Psoas muscle (tissue), 8 donors: ENCODE data around the gene RBFOX1. TPM values are rescaled to one million over a fixed set of nuclear protein-coding genes. Genes with fewer than 3 reads are reported as not detected.

Experiments
- ATAC-seq, 4 donors: fragments of 200-7000 bp; cut with Tn5 transposase; one replicate each; pipeline ENCODE4 v1.9.1; 2020; ENCODE audit warnings: moderate library complexity in 3 of 4, mild to moderate bottlenecking in 2 of 4
- DNase-seq, 2 donors: peaks; one replicate each; pipeline ENCODE4 v3.0.0-alpha.2; 2020
- H3K27ac ChIP-seq: fragments of 200-600 bp; one replicate; pipeline ENCODE4 v1.8.0; 2022
- H3K27me3 ChIP-seq, 3 donors: fragments of 200-600 bp in 1 of 3; one replicate each; pipeline versions ENCODE4 v1.6.1 to v1.8.0; 2013 to 2022; ENCODE audit warnings: low read length in 2 of 3, mild to moderate bottlenecking in 2 of 3, moderate library complexity in 1 of 3; ENCODE audit not compliant: insufficient read depth in 3 of 3
- H3K36me3 ChIP-seq, 2 donors: fragments of 200-600 bp in 1 of 2; one replicate each; pipeline versions ENCODE4 v1.6.1 to v1.8.0; 2013 to 2022; ENCODE audit warnings: low read depth in 1 of 2, mild to moderate bottlenecking in 1 of 2, moderate library complexity in 1 of 2; ENCODE audit not compliant: insufficient read depth in 1 of 2
- H3K4me1 ChIP-seq: fragments of 200-600 bp; one replicate; pipeline ENCODE4 v1.8.0; 2022
- H3K4me3 ChIP-seq: fragments of 200-600 bp; one replicate; pipeline ENCODE4 v1.8.0; 2022; ENCODE audit warnings: mild to moderate bottlenecking
- H3K9me3 ChIP-seq: fragments of 200-600 bp; one replicate; pipeline ENCODE4 v1.8.0; 2022
- CTCF ChIP-seq: fragments of 200-600 bp; IDR thresholded peaks from one replicate; pipeline ENCODE4 v1.8.0; 2022; ENCODE audit warnings: antibody characterized with exemption
- WGBS, 3 donors: extraction: QIAGEN DNeasy Blood & Tissue Kit; methylation state at CpG; one replicate each; pipeline versions ENCODE4 v1.1.6 to v1.1.7; 2013; 5-methylcytosine and 5-hydroxymethylcytosine counted together
- intact Hi-C, 2 donors: fragments of 100-400 bp; cut with DNase I; formaldehyde crosslinking; loops; one replicate each; pipeline versions ENCODE4 v1.11.0 to v1.14.2; 2022
- polyA plus RNA-seq, 3 donors: library from polyadenylated mRNA; stranded (reverse); fragments of 200-250 nt; gene quantifications; one replicate each; pipeline ENCODE4 v1.2.3, GENCODE V29; 2013
- total RNA-seq, 4 donors: library from RNA; stranded (reverse); fragmentation: NEBNext Ultra II Directional in 2 of 4; extraction: Animal tissue kit (Norgen Biotek cat#: 25700) in 2 of 4; gene quantifications; one replicate each; pipeline versions ENCODE4 v1.2.1 to v1.2.4, GENCODE V29; 2021 to 2023
- donor health status: healthy with polysubstance abuse.
- donor health status: DM: no; HTN: no; CAD: no; lungs with moderate emphysema.
- donor health status: Bipolar disorder and iron deficiency.
- donor health status: healthy.
- donor health status: DM: yes; HTN: yes; CAD: no.
- donor health status: DM: no; HTN: no; CAD: no.
- donor health status: DM: no; HTN: no; CAD: no.
- donor health status: DM: yes; HTN: yes; CAD: no.

Gene RBFOX1
- total and polyA plus RNA-seq, 7 donors = 2.8 to 141 (median 113) TPM

GRCh38 chr16:7746941-7747340, 414.3 kb downstream of the RBFOX1 start:
- H3K4me1 ChIP-seq = no peaks in the 10 kb centered on the region
- H3K27ac ChIP-seq = no peak overlapping the region
- intact Hi-C loops = no loop called here
- no peaks in the 10 kb centered on the region for H3K36me3 ChIP-seq
- no peak overlapping the region for H3K4me3 ChIP-seq
- no peaks in the 10 kb centered on the region for H3K27me3 ChIP-seq
- 22 to 33% (median 22%) methylated on average over 3 of the region's 3 CpGs for WGBS, 3 donors
- H3K9me3 ChIP-seq = no peaks in the 10 kb centered on the region
- TF ChIP-seq CTCF = no peak
- ATAC-seq (peak in 2 of 4 donors; percentile 38 to 39), DNase-seq (no peak)

GRCh38 chr16:7748522-7748921, 415.9 kb downstream of the RBFOX1 start:
- H3K27ac ChIP-seq = no peak overlapping the region
- H3K27me3 ChIP-seq = no peaks in the 10 kb centered on the region
- TF ChIP-seq CTCF = no peak
- H3K36me3 ChIP-seq = no peaks in the 10 kb centered on the region
- DNase-seq (no peak), ATAC-seq (no peak)
- WGBS, 3 donors = 78 to 80% (median 78%) methylated on average over 4 of the region's 4 CpGs
- intact Hi-C loops = no loop called here
- no peak overlapping the region for H3K4me3 ChIP-seq
- no peaks in the 10 kb centered on the region for H3K4me1 ChIP-seq
- H3K9me3 ChIP-seq = no peaks in the 10 kb centered on the region

GRCh38 chr16:7755347-7755882, 422.8 kb downstream of the RBFOX1 start:
- no peaks in the 10 kb centered on the region for H3K27me3 ChIP-seq
- H3K9me3 ChIP-seq = no peaks in the 10 kb centered on the region
- intact Hi-C loops = no loop called here
- DNase-seq = no peak
- no peaks in the 10 kb centered on the region for H3K4me1 ChIP-seq
- TF ChIP-seq CTCF = no peak
- H3K4me3 ChIP-seq = no peak overlapping the region
- no peak for ATAC-seq
- 73 to 78% (median 74%) methylated on average over 6 of the region's 6 CpGs for WGBS, 3 donors
- no peaks in the 10 kb centered on the region for H3K36me3 ChIP-seq
- no peak overlapping the region for H3K27ac ChIP-seq
